ENCODE measurements around the gene WNT4. TPM values are rescaled to one million over a fixed set of nuclear protein-coding genes. Genes with fewer than 3 reads are reported as not detected.

WNT4 gene
- total RNA-seq, 4 donors from 2014 or later = 0.12 to 0.27 (median 0.27) TPM; not detected in 1

DNA sequence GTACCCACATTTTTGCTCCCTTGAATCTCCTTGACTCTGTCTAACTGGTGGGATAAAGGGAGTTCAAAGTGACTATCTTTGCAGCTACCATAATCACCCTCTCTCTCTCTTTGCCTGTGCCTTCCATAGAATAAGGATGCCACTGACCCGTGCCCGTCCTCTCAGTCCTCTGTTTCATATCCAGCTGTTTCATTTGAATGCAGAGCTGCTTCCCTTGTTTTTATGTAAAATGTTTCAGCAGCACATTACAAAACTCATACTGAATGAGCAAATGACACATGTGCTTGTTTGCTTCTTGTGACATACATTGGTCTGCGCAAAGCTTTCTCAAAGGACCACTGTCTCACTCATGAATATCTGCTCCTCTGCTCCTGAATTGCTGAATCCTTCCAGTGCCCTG is 52.0 kb downstream of the WNT4 start:
- TF ChIP-seq EP300 (IDR thresholded peaks at IDR 0.05) (no peak), POLR2A (IDR thresholded peaks at IDR 0.05) (no peak), POLR2AphosphoS5 (IDR thresholded peaks at IDR 0.05) (no peak)
- TF ChIP-seq, protein P1, sequence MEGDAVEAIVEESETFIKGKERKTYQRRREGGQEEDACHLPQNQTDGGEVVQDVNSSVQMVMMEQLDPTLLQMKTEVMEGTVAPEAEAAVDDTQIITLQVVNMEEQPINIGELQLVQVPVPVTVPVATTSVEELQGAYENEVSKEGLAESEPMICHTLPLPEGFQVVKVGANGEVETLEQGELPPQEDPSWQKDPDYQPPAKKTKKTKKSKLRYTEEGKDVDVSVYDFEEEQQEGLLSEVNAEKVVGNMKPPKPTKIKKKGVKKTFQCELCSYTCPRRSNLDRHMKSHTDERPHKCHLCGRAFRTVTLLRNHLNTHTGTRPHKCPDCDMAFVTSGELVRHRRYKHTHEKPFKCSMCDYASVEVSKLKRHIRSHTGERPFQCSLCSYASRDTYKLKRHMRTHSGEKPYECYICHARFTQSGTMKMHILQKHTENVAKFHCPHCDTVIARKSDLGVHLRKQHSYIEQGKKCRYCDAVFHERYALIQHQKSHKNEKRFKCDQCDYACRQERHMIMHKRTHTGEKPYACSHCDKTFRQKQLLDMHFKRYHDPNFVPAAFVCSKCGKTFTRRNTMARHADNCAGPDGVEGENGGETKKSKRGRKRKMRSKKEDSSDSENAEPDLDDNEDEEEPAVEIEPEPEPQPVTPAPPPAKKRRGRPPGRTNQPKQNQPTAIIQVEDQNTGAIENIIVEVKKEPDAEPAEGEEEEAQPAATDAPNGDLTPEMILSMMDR (IDR thresholded peaks at IDR 0.05) = no peak
- H3K4me3 ChIP-seq = no peak overlapping the region
- H3K36me3 ChIP-seq = peaks cover 0 to 58% of the 10 kb centered on the region in 2 donors
- peaks cover 14 to 70% (median 27%) of the 10 kb centered on the region in 3 donors for H3K4me1 ChIP-seq
- 62 to 75% methylated on average over 3 of the region's 3 CpGs for WGBS, 2 donors (ENCODE audit: low coverage in 1 of 2)
- H3K9me3 ChIP-seq = no peaks in the 10 kb centered on the region
- no peaks in the 10 kb centered on the region for H3K27me3 ChIP-seq
- no peak overlapping the region for H3K27ac ChIP-seq
- ATAC-seq = no peak

DNA sequence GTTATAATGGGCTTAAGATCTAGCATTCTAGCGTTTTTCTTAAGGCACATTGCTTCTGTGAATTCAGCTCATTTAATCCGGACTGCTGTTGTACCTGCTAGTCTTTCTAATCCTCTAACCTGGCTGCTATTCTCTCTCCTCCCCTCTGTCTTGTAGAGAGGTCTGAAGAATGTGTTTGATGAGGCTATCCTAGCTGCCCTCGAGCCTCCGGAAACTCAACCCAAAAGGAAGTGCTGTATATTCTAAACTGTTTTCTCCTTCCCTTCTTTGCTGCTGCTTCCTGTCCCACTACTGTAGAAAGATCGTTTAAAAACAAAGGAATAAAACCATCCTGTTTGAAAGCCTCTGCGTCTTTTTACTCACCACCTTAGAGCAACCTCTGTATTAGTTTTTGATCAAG is 53.1 kb downstream of the WNT4 start:
- 8 to 17% methylated on average over 6 of the region's 6 CpGs for WGBS, 2 donors (ENCODE audit: low coverage in 1 of 2)
- no peaks in the 10 kb centered on the region for H3K27me3 ChIP-seq
- no peaks in the 10 kb centered on the region for H3K9me3 ChIP-seq
- no peak overlapping the region for H3K4me3 ChIP-seq
- H3K4me1 ChIP-seq = peaks cover 14 to 75% (median 27%) of the 10 kb centered on the region in 3 donors
- TF ChIP-seq, protein P1 (IDR thresholded peaks at IDR 0.05) = no peak
- TF ChIP-seq POLR2AphosphoS5 (IDR thresholded peaks at IDR 0.05) = no peak
- TF ChIP-seq POLR2A (IDR thresholded peaks at IDR 0.05) = no peak
- no peak for TF ChIP-seq EP300 (IDR thresholded peaks at IDR 0.05)
- peaks cover 0 to 54% of the 10 kb centered on the region in 2 donors for H3K36me3 ChIP-seq
- H3K27ac ChIP-seq = no peak overlapping the region
- no peak for ATAC-seq

DNA sequence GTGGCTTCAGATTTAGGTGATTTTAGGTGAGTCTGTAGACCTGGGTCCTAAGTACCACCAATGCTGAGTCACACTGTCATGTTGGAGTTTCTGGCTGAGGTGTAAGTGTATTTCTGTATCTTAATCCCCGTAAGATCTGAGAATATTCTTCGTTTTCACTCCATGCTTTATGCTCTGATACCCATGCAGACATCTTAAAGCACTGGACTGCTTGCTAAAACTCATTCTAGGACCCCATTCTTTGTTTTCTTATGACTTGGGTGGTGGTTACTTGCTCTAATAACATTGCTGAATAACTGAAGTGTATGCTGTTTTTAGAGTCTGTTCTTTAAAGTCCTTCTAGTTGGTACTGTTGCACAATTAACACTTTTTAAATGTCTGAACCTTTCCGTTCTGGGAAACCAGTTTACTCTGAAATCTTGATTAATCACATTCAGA is 53.7 kb downstream of the WNT4 start:
- no peak for ATAC-seq
- H3K27ac ChIP-seq = no peak overlapping the region
- no peak overlapping the region for H3K4me3 ChIP-seq
- peaks cover 0 to 51% of the 10 kb centered on the region in 2 donors for H3K36me3 ChIP-seq
- WGBS, 2 donors (ENCODE audit: low coverage in 1 of 2) = 45 to 53% methylated on average over 3 of the region's 3 CpGs
- H3K4me1 ChIP-seq = peaks cover 14 to 82% (median 27%) of the 10 kb centered on the region in 3 donors
- no peaks in the 10 kb centered on the region for H3K9me3 ChIP-seq
- no peaks in the 10 kb centered on the region for H3K27me3 ChIP-seq
- TF ChIP-seq POLR2AphosphoS5 (IDR thresholded peaks at IDR 0.05) (peak; percentile 29), EP300 (IDR thresholded peaks at IDR 0.05) (no peak), POLR2A (IDR thresholded peaks at IDR 0.05) (no peak)
- TF ChIP-seq, protein P1 (IDR thresholded peaks at IDR 0.05) = no peak

DNA sequence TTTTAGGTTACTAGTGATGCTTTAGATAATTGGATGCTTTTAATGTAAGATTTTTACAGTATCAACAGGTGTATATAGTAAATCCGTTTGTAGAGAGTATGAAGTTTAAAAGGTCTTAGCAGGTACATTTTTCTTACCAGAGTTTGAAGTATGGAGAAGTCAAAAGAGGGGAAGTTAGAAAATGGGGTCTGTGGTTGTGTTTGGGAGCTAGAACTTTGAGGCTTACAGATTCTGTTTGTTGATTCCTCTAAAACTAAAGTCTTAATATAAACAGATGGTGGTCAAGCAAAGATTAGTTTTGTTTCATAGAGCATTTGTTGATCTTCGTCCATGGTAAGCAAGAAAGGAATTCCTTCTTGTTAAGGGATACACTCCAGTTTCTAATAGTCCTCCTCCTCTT is 54.6 kb downstream of the WNT4 start:
- Histone ChIP-seq H3K27ac (no peak overlapping the region), H3K36me3 (peaks cover 0 to 44% of the 10 kb centered on the region in 2 donors), H3K4me1 (peaks cover 18 to 86% (median 27%) of the 10 kb centered on the region in 3 donors)

DNA sequence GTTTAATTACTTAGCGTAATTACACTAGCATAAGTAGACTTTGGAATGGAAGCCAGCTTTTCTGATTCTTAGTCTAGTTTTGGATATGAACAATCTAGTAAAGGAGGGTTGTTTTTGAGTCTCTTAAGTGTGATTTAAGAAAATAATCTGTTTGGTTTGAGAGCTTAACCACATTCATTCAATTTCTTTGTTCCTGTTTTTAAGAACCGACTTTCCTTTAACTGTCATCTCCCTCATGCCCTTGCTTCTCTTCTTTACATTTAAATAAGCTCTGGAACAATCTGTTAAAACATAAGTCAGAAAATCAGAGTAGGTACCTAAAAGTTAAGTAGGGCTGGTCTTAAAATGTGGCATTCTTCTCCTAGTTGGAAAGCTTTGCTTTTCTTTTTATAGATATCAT is 62.7 kb downstream of the WNT4 start:
- Histone ChIP-seq H3K4me1 (peaks cover 29 to 98% (median 32%) of the 10 kb centered on the region in 3 donors), H3K36me3 (peaks cover 0 to 24% of the 10 kb centered on the region in 2 donors)

More for the DNA sequence above, 54.6 kb downstream of the WNT4 start:
- Histone ChIP-seq H3K9me3 (no peaks in the 10 kb centered on the region), H3K27me3 (no peaks in the 10 kb centered on the region), H3K4me3 (no peak overlapping the region)
- WGBS, 2 donors (ENCODE audit: low coverage in 1 of 2) = 34 to 38% methylated on average over 2 of the region's 2 CpGs
- TF ChIP-seq, protein P1 (IDR thresholded peaks at IDR 0.05) = no peak
- ATAC-seq = no peak

More for the DNA sequence above, 62.7 kb downstream of the WNT4 start:
- ATAC-seq = no peak
- H3K27me3 ChIP-seq = no peaks in the 10 kb centered on the region
- TF ChIP-seq, protein P1 (IDR thresholded peaks at IDR 0.05) = no peak
- TF ChIP-seq POLR2A (IDR thresholded peaks at IDR 0.05) (no peak), EP300 (IDR thresholded peaks at IDR 0.05) (no peak), POLR2AphosphoS5 (IDR thresholded peaks at IDR 0.05) (no peak)
- no peak overlapping the region for H3K4me3 ChIP-seq
- no peaks in the 10 kb centered on the region for H3K9me3 ChIP-seq
- whole genome bisulfite sequencing, 2 donors (ENCODE audit: low coverage in 1 of 2) = 78 to 80% methylated on average over 2 of the region's 2 CpGs
- no peak overlapping the region for H3K27ac ChIP-seq

Data from gastroesophageal sphincter (tissue), 4 donors.